GM23248 (cell line): ENCODE data around the gene CARMIL1.

Source experiments
- EZH2 ChIP-seq: fragments of 200-600 bp; sonication (generic); IDR thresholded peaks from 2 replicates; pipeline ENCODE4 v1.6.1; 2018; ENCODE audit warnings: antibody characterized with exemption, mild to moderate bottlenecking; ENCODE audit not compliant: insufficient read depth, poor library complexity, severe bottlenecking
- EZH2phosphoT487 ChIP-seq: fragments of 200-600 bp; sonication (generic); IDR thresholded peaks from 2 replicates; pipeline ENCODE4 v1.6.1; 2018; ENCODE audit warnings: antibody characterized with exemption, moderate library complexity, mild to moderate bottlenecking, low read depth; ENCODE audit not compliant: insufficient read depth

DNA sequence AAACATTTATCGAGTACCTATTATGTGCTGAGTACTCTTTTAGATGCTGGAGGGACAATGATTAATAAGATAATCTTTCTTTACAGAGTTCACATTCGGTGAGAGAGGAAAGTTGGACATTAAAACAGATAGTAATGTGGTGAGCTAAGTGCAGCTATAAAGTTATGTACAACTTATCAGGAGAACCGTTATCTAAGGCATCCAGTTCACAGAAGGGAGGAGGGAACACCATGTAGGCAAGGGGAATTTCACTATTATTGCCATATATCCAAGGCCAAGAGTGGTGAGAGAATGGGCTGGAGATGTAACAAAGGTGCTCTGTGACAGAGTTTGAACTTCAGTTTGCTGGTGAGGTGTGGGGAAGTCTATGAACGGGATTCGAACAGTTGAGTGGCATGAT, 105.8 kb downstream of the CARMIL1 start:
- TF ChIP-seq EZH2 (no peak), EZH2phosphoT487 (no peak)
